K562 (cell line): Measurements from ENCODE around the gene DCLK1.

Source experiments
- POLR2A ChIP-seq: fragments of 450-650 bp; conservative IDR thresholded peaks from 2 replicates; pipeline ENCODE4 v1.6.1; 2016
- ZNF76 ChIP-seq: fragments of 250-450 bp; sonication (Bioruptor Pico); IDR thresholded peaks from 2 replicates; pipeline ENCODE4 v1.4.0; 2020; ENCODE audit warnings: mild to moderate bottlenecking, moderate library complexity, borderline replicate concordance

- no peak for TF ChIP-seq POLR2A
- TF ChIP-seq ZNF76 (CRISPR knock-in tag) = no peak
These were observed 16.9 kb downstream of the DCLK1 start for GRCh38 chr13:36114233-36114632.
